OCI-LY3 (cell line): ENCODE measurements around the gene ASF1A.

Experiments
- H2AFZ ChIP-seq: fragments of 200-600, 300-600 bp; shearing (Covaris generic); 2 replicates; pipeline ENCODE4 v1.6.0; 2014; ENCODE audit warnings: antibody characterized with exemption, low read depth, low read length
- H3K27ac ChIP-seq: fragments of 200-600, 300-600 bp; sonication (generic); 2 replicates; pipeline ENCODE4 v1.5.1; 2014; ENCODE audit warnings: mild to moderate bottlenecking, low read length, moderate library complexity, mixed read lengths
- H3K27me3 ChIP-seq: fragments of 200-600, 300-600 bp; sonication (generic); 2 replicates; pipeline ENCODE4 v1.6.1; 2014; ENCODE audit warnings: low read depth, low read length, mixed read lengths
- H3K36me3 ChIP-seq: fragments of 200-600, 300-600 bp; sonication (generic); replicated peaks from 2 replicates; pipeline ENCODE3; 2014; ENCODE audit warnings: low read depth, low read length, mixed read lengths
- H3K4me1 ChIP-seq: fragments of 300-600, 200-600 bp; sonication (generic); 2 replicates; pipeline ENCODE4 v1.6.1; 2014; ENCODE audit warnings: low read length, mixed read lengths
- H3K4me2 ChIP-seq: fragments of 200-600, 300-600 bp; sonication (generic); 2 replicates; pipeline ENCODE4 v1.6.1; 2014; ENCODE audit warnings: low read length, mixed read lengths
- H3K4me3 ChIP-seq: fragments of 300-600, 200-600 bp; sonication (generic); 2 replicates; pipeline ENCODE4 v1.5.1; 2014; ENCODE audit warnings: antibody characterized with exemption, mild to moderate bottlenecking, low read length, moderate library complexity
- H3K79me2 ChIP-seq: fragments of 300-600, 200-600 bp; shearing (Covaris generic); 2 replicates; pipeline ENCODE4 v1.6.1; 2014; ENCODE audit warnings: mild to moderate bottlenecking, low read length, mixed read lengths
- H3K9ac ChIP-seq: fragments of 300-600, 200-600 bp; shearing (Covaris generic); 2 replicates; pipeline ENCODE4 v1.6.0; 2014; ENCODE audit warnings: mild to moderate bottlenecking, low read length, moderate library complexity
- H3K9me3 ChIP-seq: fragments of 200-600, 300-600 bp; shearing (Covaris generic); 2 replicates; pipeline ENCODE4 v1.6.1; 2014; ENCODE audit warnings: low read length, mixed read lengths; ENCODE audit not compliant: insufficient read depth
- H4K20me1 ChIP-seq: fragments of 200-600, 300-600 bp; sonication (generic); 2 replicates; pipeline ENCODE4 v1.6.1; 2016; ENCODE audit warnings: low read length, mixed read lengths; ENCODE audit not compliant: insufficient read depth
- EZH2phosphoT487 ChIP-seq: fragments of 200-600 bp; shearing (Covaris generic); IDR thresholded peaks from 2 replicates; pipeline ENCODE4 v1.6.1; 2018; ENCODE audit warnings: antibody characterized with exemption, mixed run types, low read depth
- TF ChIP-seq, protein P1 (sequence below): fragments of 200-600, 300-600 bp; sonication (generic); IDR thresholded peaks from 2 replicates; pipeline ENCODE4 v1.5.1; 2014; ENCODE audit warnings: antibody characterized with exemption, low read length, low read depth

ASF1A gene

DNA sequence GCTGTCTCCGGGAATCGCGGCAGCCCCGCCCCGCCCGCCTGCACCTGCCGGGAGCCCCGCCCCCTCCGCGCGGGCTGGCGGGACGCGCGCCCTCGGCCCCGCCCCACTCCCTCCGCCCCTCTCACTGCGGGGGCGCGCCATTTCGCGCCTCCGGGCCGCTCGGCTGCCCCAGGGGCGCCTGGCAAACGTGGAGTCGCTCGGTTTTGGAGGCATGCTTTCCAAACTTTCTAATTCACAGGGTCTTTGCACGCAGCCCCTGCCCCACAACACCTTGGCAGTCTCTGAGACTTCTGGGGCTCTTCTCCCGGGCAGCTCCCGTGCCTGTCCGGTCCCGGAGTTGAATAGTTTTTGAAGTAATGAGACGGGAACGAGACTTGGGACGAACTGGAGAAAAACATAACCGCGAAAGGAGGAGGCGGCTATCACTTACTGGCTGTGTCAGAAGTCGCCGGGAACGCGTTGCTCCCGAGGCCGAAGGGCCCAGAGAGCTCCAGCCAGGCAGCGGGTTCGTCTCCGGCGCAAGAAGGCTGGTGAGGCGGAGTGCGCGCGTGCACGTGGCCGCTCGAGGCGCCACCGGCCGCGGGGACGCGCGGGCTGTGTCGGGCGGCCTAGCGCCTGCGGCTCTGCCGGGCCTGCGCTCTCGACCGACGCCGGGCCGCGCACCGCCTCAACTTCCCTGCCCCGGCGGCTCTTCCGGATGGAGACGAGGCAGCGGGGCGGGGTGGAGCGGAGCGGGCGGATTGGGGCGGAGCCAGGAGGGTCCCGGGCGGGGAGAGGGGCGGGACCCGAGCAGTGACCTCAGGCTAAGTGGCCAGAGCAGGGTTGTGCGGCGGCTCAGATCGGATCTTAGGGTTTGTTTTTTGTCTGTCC is 40.7 kb downstream of the ASF1A start, which contains the start of gene MCM9:
TSS of gene MCM9 (minus strand) at position 699 of the 870 bp plus-strand sequence. CDS start 3,436 bp downstream, outside the sequence.
- Histone ChIP-seq H3K4me2 (peak within 1 kb of the TSS; percentile 98), H3K9me3 (no peaks in the 10 kb centered on the region), H3K4me3 (peak within 1 kb of the TSS; percentile 99), H4K20me1 (no peaks in the 10 kb centered on the region), H3K36me3 (no peaks in the 10 kb centered on the region), H3K27me3 (no peaks in the 10 kb centered on the region), H3K79me2 (no peaks in the 10 kb centered on the region), H3K27ac (peak within 1 kb of the TSS; percentile 81), H2AFZ (peak within 1 kb of the TSS; percentile 97), H3K4me1 (peaks cover 13% of the 10 kb centered on the region), H3K9ac (peak within 1 kb of the TSS; percentile 98)
- TF ChIP-seq, protein P1, sequence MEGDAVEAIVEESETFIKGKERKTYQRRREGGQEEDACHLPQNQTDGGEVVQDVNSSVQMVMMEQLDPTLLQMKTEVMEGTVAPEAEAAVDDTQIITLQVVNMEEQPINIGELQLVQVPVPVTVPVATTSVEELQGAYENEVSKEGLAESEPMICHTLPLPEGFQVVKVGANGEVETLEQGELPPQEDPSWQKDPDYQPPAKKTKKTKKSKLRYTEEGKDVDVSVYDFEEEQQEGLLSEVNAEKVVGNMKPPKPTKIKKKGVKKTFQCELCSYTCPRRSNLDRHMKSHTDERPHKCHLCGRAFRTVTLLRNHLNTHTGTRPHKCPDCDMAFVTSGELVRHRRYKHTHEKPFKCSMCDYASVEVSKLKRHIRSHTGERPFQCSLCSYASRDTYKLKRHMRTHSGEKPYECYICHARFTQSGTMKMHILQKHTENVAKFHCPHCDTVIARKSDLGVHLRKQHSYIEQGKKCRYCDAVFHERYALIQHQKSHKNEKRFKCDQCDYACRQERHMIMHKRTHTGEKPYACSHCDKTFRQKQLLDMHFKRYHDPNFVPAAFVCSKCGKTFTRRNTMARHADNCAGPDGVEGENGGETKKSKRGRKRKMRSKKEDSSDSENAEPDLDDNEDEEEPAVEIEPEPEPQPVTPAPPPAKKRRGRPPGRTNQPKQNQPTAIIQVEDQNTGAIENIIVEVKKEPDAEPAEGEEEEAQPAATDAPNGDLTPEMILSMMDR, result no peak
- no peak for TF ChIP-seq EZH2phosphoT487

DNA sequence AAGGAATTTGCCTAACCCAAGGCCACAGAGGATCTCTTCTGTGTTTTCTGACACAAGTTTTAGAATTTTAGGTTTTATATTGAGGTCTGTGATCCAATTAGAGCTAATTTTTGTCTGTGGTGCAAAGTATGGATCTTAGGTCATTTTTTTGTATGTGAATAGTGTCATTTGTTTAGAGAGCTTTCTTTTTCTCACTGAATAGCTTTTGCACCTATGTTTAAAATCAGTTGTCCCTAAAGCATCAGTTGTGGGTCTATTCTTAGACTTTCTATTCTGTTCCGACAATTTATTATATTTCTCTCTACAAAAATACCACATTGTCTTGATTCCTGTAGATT is 41.3 kb downstream of the ASF1A start:
- H3K4me3 ChIP-seq, result peak overlapping the region; percentile 99
- no peaks in the 10 kb centered on the region for H3K27me3 ChIP-seq
- no peak overlapping the region for H3K27ac ChIP-seq
- no peaks in the 10 kb centered on the region for H3K79me2 ChIP-seq
- H3K9me3 ChIP-seq, result no peaks in the 10 kb centered on the region
- peak overlapping the region; percentile 90 for H3K4me2 ChIP-seq
- no peaks in the 10 kb centered on the region for H4K20me1 ChIP-seq
- peak overlapping the region; percentile 70 for H3K9ac ChIP-seq
- H2AFZ ChIP-seq, result peak overlapping the region; percentile 91
- H3K4me1 ChIP-seq, result peaks cover 13% of the 10 kb centered on the region
- TF ChIP-seq, protein P1, result no peak
- TF ChIP-seq EZH2phosphoT487, result no peak
- H3K36me3 ChIP-seq, result no peaks in the 10 kb centered on the region

GRCh38 chr6:118935978-118936703 is 42.2 kb downstream of the ASF1A start:
- Histone ChIP-seq H3K9ac (no peak overlapping the region), H4K20me1 (no peaks in the 10 kb centered on the region), H3K4me2 (peak overlapping the region; percentile 90), H3K9me3 (no peaks in the 10 kb centered on the region), H3K36me3 (no peaks in the 10 kb centered on the region), H3K27ac (no peak overlapping the region), H3K4me1 (peaks cover 13% of the 10 kb centered on the region), H3K4me3 (peak overlapping the region; percentile 99; the same call in 1 of the 2 replicates), H3K27me3 (no peaks in the 10 kb centered on the region), H2AFZ (no peak overlapping the region), H3K79me2 (no peaks in the 10 kb centered on the region)
- no peak for TF ChIP-seq EZH2phosphoT487
- TF ChIP-seq, protein P1, result no peak

GRCh38 chr6:118939683-118940082 is 45.7 kb downstream of the ASF1A start:
- H3K36me3 ChIP-seq, result no peaks in the 10 kb centered on the region
- H3K79me2 ChIP-seq, result no peaks in the 10 kb centered on the region
- H4K20me1 ChIP-seq, result no peaks in the 10 kb centered on the region
- no peak overlapping the region for H2AFZ ChIP-seq
- H3K27ac ChIP-seq, result no peak overlapping the region
- H3K4me2 ChIP-seq, result no peak overlapping the region
- no peaks in the 10 kb centered on the region for H3K9me3 ChIP-seq
- no peak overlapping the region for H3K4me3 ChIP-seq
- H3K27me3 ChIP-seq, result no peaks in the 10 kb centered on the region
- no peak overlapping the region for H3K9ac ChIP-seq
- H3K4me1 ChIP-seq, result peaks cover 8% of the 10 kb centered on the region
- TF ChIP-seq, protein P1, result no peak
- TF ChIP-seq EZH2phosphoT487, result no peak
